ENCODE data around the gene MUC20. TPM values are rescaled to one million over a fixed set of nuclear protein-coding genes. Genes with fewer than 3 reads are reported as not detected.

Gene MUC20
- total and polyA plus RNA-seq, 2 of the 8 experiments (the other 6 are each of a cell fraction or from before 2014, with no cell fraction given), result 0.24 to 0.26 TPM

DNA sequence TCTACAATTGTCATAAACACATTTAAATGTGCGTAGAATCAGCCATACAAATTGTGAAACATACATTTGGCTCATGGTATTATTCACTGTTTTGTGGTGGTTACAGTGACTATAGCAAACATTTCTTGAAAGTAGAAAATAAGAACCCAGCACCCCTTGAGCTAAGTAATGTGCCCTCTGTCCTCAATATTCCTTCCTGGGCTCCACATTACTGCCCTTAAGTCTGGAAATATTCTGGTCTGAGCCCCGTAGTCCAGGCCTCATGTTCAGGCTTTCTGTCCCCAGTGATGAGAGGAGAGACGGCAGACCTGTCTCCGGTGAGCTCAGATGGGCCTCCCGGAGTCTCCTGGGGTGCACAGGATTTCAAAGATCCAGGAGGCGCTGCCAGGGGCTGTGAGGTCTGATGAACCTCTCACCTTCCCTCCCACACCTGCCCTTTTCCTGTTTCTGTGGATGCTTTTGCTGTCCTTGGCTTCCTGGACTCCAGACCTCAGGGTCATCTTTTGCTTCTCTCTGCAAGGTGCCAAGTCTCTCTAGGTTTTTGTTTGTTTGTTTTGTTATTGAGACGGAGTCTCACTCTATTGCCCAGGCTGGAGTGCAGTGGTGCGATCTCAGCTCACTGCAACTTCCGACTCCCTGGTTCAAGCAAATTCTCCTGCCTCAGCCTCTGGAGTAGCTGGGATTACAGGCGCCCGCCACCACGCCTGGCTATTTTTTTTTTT lies 8.8 kb upstream of the MUC20 start:
- no peak for TF ChIP-seq SAP30 (IDR thresholded peaks at IDR 0.05; ENCODE audit: insufficient read depth, insufficient replicate concordance, low read length)
- no peak for TF ChIP-seq CHD2 (IDR thresholded peaks at IDR 0.05; ENCODE audit: low read length)
- TF ChIP-seq KDM4A (IDR thresholded peaks at IDR 0.05; ENCODE audit: low read depth, low read length, severe bottlenecking), result no peak
- no peak for TF ChIP-seq FOSL1 (IDR thresholded peaks at IDR 0.05; ENCODE audit: insufficient read depth, low read depth, low read length)
- TF ChIP-seq HDAC2 (IDR thresholded peaks at IDR 0.05; ENCODE audit: borderline replicate concordance in 1 of 2, low read depth in 2 of 2, low read length in 2 of 2), result no peak
- no peak for TF ChIP-seq BRCA1 (IDR thresholded peaks at IDR 0.05; ENCODE audit: low read depth, low read length)
- no peak for TF ChIP-seq YY1 (IDR thresholded peaks at IDR 0.05; ENCODE audit: low read depth, low read length)
- no peak for FAIRE-seq
- Histone ChIP-seq H3K56ac (replicated peaks; ENCODE audit: insufficient read length, low read depth, low read length) (no peak overlapping the region), H3K14ac (ENCODE audit: insufficient read length) (no peak overlapping the region), H3K4ac (replicated peaks; ENCODE audit: insufficient read length, low read depth, low read length) (no peak overlapping the region), H3K18ac (ENCODE audit: extremely low read depth, low read length) (no peak overlapping the region), H3K27me3 (replicated peaks in 1 of 4; ENCODE audit: control insufficient read depth in 3 of 4, extremely low read depth in 1 of 4, insufficient read depth in 3 of 4, low read length in 3 of 4) (no peaks in the 10 kb centered on the region; a peak in 1 of 7 replicates), H3K23me2 (ENCODE audit: low read depth, low read length) (no peaks in the 10 kb centered on the region; the same call in 1 of the 2 replicates), H2BK12ac (ENCODE audit: low read depth, low read length) (no peak overlapping the region; the same call in 1 of the 2 replicates), H2BK20ac (ENCODE audit: low read length) (no peak overlapping the region), H4K20me1 (replicated peaks in 1 of 2; ENCODE audit: control insufficient read depth in 1 of 2, insufficient read depth in 2 of 2, low read length in 2 of 2) (no peaks in the 10 kb centered on the region), H3K4me1 (replicated peaks in 1 of 4; ENCODE audit: control insufficient read depth in 3 of 4, insufficient read depth in 4 of 4, low read length in 3 of 4) (no peaks in the 10 kb centered on the region), H3K4me2 (ENCODE audit: insufficient read depth in 1 of 2, low read depth in 2 of 2, low read length in 2 of 2) (no peak overlapping the region), H4K5ac (ENCODE audit: insufficient read length, low read depth, low read length) (no peak overlapping the region), H3K23ac (ENCODE audit: insufficient read length) (no peak overlapping the region), H3K79me2 (ENCODE audit: control insufficient read depth in 1 of 2, insufficient read depth in 2 of 2, low read length in 2 of 2) (no peaks in the 10 kb centered on the region), H3K4me3 (ENCODE audit: extremely low read depth in 1 of 4, insufficient read depth in 2 of 4, low read depth in 3 of 4, low read length in 4 of 4) (no peak overlapping the region), H4K91ac (replicated peaks; ENCODE audit: insufficient read length, low read length) (no peak overlapping the region), H2AK5ac (ENCODE audit: low read depth, low read length) (no peak overlapping the region), H2AFZ (ENCODE audit: low read length) (no peak overlapping the region), H3K9me3 (ENCODE audit: insufficient read depth in 2 of 2, low read depth in 1 of 2, low read length in 1 of 2) (no peaks in the 10 kb centered on the region), H2BK5ac (ENCODE audit: low read depth, low read length) (no peak overlapping the region), H3K36me3 (ENCODE audit: control insufficient read depth in 2 of 4, insufficient read depth in 4 of 4, low read length in 3 of 4) (no peaks in the 10 kb centered on the region; a peak in 1 of 8 replicates), H2BK15ac (ENCODE audit: low read length) (no peak overlapping the region), H3K79me1 (ENCODE audit: low read depth, low read length) (no peaks in the 10 kb centered on the region), H4K8ac (ENCODE audit: extremely low read depth, insufficient read depth, low read length) (no peak overlapping the region), H3K9ac (replicated peaks in 1 of 4; ENCODE audit: extremely low read depth in 1 of 4, low read depth in 3 of 4, low read length in 3 of 4) (no peak overlapping the region), H3K27ac (ENCODE audit: low read depth, low read length) (no peak overlapping the region), H2BK120ac (replicated peaks; ENCODE audit: low read depth, low read length) (no peak overlapping the region)
- WGBS, 2 experiments (ENCODE audit: extremely low coverage in 1 of 2, insufficient coverage in 1 of 2, insufficient read length in 1 of 2, insufficient replicate concordance in 2 of 2, low coverage in 1 of 2, low lambda C conversion rate in 2 of 2, missing lambda C conversion rate in 1 of 2), result 78% methylated on average over 12 of the region's 12 CpGs; no CpG with 5 or more reads in 1 of the 2 experiments
- DNase-seq (ENCODE audit: low read depth in 1 of 2, low spot score in 2 of 2), result no peak
- POLR2A ChIA-PET (ENCODE audit: partially characterized antibody), result no interaction called here
- CTCF ChIA-PET (ENCODE audit: partially characterized antibody), result interaction anchor here (0.9 to 1.1 kb wide), 2 partner anchors 138 to 144 kb away, joined by 3 to 4 read pairs; no protein-coding TSS in a partner anchor

All from H1 (cell line).